ENCODE data around the gene OR2M3. TPM values are rescaled to one million over a fixed set of nuclear protein-coding genes. Genes with fewer than 3 reads are reported as not detected.
A peak's percentile ranks its signal among the peaks of the same experiment; 100 is the strongest.

OR2M3 gene
- polyA plus RNA-seq, 4 donors, result under 0.01 TPM; not detected in 3

DNA sequence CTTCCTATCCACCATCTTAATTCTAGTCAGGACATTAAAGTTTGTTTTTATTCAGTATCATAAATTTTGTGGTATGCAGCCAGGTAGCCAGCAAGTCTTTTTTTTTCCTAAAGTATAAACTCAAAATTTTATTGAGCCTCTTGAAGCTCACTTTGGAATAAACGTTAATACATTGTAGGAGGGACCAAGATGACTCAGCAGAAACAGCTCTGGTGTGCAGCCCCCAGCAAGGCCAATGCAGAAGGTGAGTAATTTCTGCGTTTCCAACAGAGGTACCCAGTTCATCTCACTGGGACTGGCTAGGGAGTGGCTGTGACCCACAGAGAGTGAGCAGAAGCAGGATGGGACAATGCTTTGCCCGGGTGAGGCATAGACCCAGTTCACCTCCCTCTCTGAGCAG lies 9.7 kb upstream of the OR2M3 start:
- no peak overlapping the region for H3K4me3 ChIP-seq (ENCODE audit: low read depth in 1 of 3, low read length in 3 of 3)
- H3K27me3 ChIP-seq (ENCODE audit: control insufficient read depth in 3 of 3, insufficient read depth in 3 of 3, low read length in 3 of 3), result no peaks in the 10 kb centered on the region
- FAIRE-seq (no peak), DNase-seq (no peak)
- H3K4me1 ChIP-seq (ENCODE audit: control insufficient read depth in 3 of 3, insufficient read depth in 2 of 3, low read depth in 1 of 3, low read length in 2 of 3), result no peaks in the 10 kb centered on the region
- H3K27ac ChIP-seq (ENCODE audit: low read depth in 1 of 3, low read length in 2 of 3), result no peak overlapping the region
- H3K36me3 ChIP-seq (ENCODE audit: control insufficient read depth in 3 of 3, insufficient read depth in 2 of 3, low read depth in 1 of 3, low read length in 3 of 3), result no peaks in the 10 kb centered on the region
- H3K9me3 ChIP-seq (ENCODE audit: control insufficient read depth in 2 of 2, insufficient read depth in 1 of 2, low read depth in 1 of 2, low read length in 1 of 2), result peaks cover 0 to 19% of the 10 kb centered on the region in 2 donors
- WGBS, 3 donors, result 50 to 78% (median 67%) methylated on average over 3 of the region's 3 CpGs

DNA sequence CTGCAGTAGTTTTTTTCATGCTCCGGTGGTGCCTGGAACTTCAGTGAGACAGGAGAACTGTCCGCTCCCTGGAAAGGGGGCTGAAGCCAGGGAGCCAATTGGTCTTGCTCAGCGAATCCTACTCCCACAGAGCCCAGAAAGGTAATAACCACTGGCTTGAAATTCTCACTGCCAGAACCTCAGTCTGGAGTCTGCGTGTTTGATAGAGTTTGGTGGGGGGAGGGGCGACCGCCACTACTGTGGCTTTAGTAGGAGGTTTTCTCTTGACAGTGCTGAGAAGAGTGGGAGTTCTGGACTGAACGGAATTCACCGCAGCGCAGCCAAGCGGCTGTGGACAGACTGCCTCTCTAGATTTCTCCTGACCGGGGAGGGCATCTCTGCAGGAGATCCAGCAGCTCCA lies 8.0 kb upstream of the OR2M3 start:
- Histone ChIP-seq H3K36me3 (ENCODE audit: control insufficient read depth in 3 of 3, insufficient read depth in 2 of 3, low read depth in 1 of 3, low read length in 3 of 3) (no peaks in the 10 kb centered on the region), H3K4me3 (ENCODE audit: low read depth in 1 of 3, low read length in 3 of 3) (no peak overlapping the region), H3K27me3 (ENCODE audit: control insufficient read depth in 3 of 3, insufficient read depth in 3 of 3, low read length in 3 of 3) (no peaks in the 10 kb centered on the region), H3K9me3 (ENCODE audit: control insufficient read depth in 2 of 2, insufficient read depth in 1 of 2, low read depth in 1 of 2, low read length in 1 of 2) (peaks cover 0 to 19% of the 10 kb centered on the region in 2 donors), H3K4me1 (ENCODE audit: control insufficient read depth in 3 of 3, insufficient read depth in 2 of 3, low read depth in 1 of 3, low read length in 2 of 3) (no peaks in the 10 kb centered on the region), H3K27ac (ENCODE audit: low read depth in 1 of 3, low read length in 2 of 3) (no peak overlapping the region)
- 49 to 58% (median 56%) methylated on average over 11 of the region's 11 CpGs for WGBS, 3 donors
- no peak for DNase-seq
- FAIRE-seq, result no peak

DNA sequence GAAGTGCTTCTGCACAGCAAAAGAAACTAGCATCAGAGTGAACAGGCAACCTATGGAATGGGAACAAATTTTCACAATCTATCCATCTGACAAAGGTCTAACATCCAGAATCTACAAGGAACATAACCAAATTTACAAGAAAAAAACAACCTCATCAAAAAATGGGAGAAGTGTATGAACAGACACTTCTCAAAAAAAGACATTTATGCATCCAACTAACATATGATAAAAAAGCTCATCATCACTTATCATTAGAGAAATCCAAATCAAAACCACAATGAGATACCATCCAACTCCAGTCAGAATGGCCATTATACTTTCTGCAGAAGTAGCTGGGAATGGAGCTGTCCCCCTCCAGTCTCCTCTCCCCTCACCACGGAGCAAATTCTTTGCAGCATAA lies 2.9 kb upstream of the OR2M3 start:
- FAIRE-seq (no peak), DNase-seq (no peak)
- no peak overlapping the region for H3K27ac ChIP-seq (ENCODE audit: low read depth in 1 of 3, low read length in 2 of 3)
- no peaks in the 10 kb centered on the region for H3K36me3 ChIP-seq (ENCODE audit: control insufficient read depth in 3 of 3, insufficient read depth in 2 of 3, low read depth in 1 of 3, low read length in 3 of 3)
- peaks cover 0 to 9% of the 10 kb centered on the region in 2 donors for H3K9me3 ChIP-seq (ENCODE audit: control insufficient read depth in 2 of 2, insufficient read depth in 1 of 2, low read depth in 1 of 2, low read length in 1 of 2)
- no peaks in the 10 kb centered on the region for H3K4me1 ChIP-seq (ENCODE audit: control insufficient read depth in 3 of 3, insufficient read depth in 2 of 3, low read depth in 1 of 3, low read length in 2 of 3)
- no peaks in the 10 kb centered on the region for H3K27me3 ChIP-seq (ENCODE audit: control insufficient read depth in 3 of 3, insufficient read depth in 3 of 3, low read length in 3 of 3)
- H3K4me3 ChIP-seq (ENCODE audit: low read depth in 1 of 3, low read length in 3 of 3), result no peak overlapping the region
- 63 to 72% (median 65%) methylated on average over 1 of the region's 1 CpG for WGBS, 3 donors

DNA sequence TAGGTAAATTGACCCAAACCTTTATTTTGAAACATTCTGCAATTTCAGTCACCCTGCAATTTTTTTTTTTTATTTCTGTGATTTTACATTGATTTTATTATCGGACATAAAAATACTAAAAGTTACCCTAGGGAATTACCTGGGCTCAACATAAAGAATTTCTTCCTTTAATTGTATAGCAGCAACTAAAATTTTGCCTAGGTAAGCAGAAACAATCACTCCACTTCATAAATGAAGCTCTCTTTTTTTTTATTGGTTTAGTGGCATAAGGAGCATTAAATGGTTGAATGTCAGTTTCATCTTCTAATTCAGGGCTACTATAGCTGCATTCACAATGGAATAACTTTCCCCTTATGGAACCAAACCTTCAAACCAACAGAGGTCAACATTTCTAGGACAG lies 18.8 kb downstream of the OR2M3 start:
- Histone ChIP-seq H3K36me3 (ENCODE audit: control insufficient read depth in 3 of 3, insufficient read depth in 2 of 3, low read depth in 1 of 3, low read length in 3 of 3) (no peaks in the 10 kb centered on the region), H3K27ac (ENCODE audit: low read depth in 1 of 3, low read length in 2 of 3) (no peak overlapping the region), H3K27me3 (ENCODE audit: control insufficient read depth in 3 of 3, insufficient read depth in 3 of 3, low read length in 3 of 3) (no peaks in the 10 kb centered on the region), H3K4me1 (ENCODE audit: control insufficient read depth in 3 of 3, insufficient read depth in 2 of 3, low read depth in 1 of 3, low read length in 2 of 3) (no peaks in the 10 kb centered on the region), H3K9me3 (ENCODE audit: control insufficient read depth in 2 of 2, insufficient read depth in 1 of 2, low read depth in 1 of 2, low read length in 1 of 2) (no peaks in the 10 kb centered on the region), H3K4me3 (ENCODE audit: low read depth in 1 of 3, low read length in 3 of 3) (no peak overlapping the region)
- 93 to 97% (median 93%) methylated on average over 1 of the region's 1 CpG for WGBS, 3 donors
- FAIRE-seq (no peak), DNase-seq (no peak)

DNA sequence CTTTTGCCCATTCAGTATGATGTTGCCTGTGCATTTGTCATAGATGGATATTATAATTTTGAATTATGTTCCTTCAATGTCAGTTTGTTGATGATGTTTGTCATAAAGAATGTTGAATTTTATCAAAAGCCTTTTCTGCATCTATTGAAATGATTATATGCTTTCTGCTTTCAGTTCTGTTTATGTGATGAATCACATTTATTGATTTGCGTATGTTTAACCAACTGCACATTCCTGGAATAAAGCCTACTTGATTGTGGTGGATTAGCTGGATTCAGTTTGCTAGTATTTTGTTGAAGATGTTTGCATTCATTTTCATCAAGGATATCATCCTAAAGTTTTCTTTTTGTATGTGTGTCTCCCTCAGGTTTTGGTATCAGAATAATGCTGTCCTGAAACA lies 28.5 kb downstream of the OR2M3 start:
- Histone ChIP-seq H3K4me1 (ENCODE audit: control insufficient read depth in 3 of 3, insufficient read depth in 2 of 3, low read depth in 1 of 3, low read length in 2 of 3) (no peaks in the 10 kb centered on the region), H3K9me3 (ENCODE audit: control insufficient read depth in 2 of 2, insufficient read depth in 1 of 2, low read depth in 1 of 2, low read length in 1 of 2) (peaks cover 0 to 19% of the 10 kb centered on the region in 2 donors), H3K27ac (ENCODE audit: low read depth in 1 of 3, low read length in 2 of 3) (no peak overlapping the region), H3K27me3 (ENCODE audit: control insufficient read depth in 3 of 3, insufficient read depth in 3 of 3, low read length in 3 of 3) (no peaks in the 10 kb centered on the region), H3K4me3 (ENCODE audit: low read depth in 1 of 3, low read length in 3 of 3) (no peak overlapping the region), H3K36me3 (ENCODE audit: control insufficient read depth in 3 of 3, insufficient read depth in 2 of 3, low read depth in 1 of 3, low read length in 3 of 3) (no peaks in the 10 kb centered on the region)
- no peak for FAIRE-seq
- 78 to 80% (median 79%) methylated on average over 1 of the region's 1 CpG for WGBS, 3 donors
- DNase-seq, result no peak

DNA sequence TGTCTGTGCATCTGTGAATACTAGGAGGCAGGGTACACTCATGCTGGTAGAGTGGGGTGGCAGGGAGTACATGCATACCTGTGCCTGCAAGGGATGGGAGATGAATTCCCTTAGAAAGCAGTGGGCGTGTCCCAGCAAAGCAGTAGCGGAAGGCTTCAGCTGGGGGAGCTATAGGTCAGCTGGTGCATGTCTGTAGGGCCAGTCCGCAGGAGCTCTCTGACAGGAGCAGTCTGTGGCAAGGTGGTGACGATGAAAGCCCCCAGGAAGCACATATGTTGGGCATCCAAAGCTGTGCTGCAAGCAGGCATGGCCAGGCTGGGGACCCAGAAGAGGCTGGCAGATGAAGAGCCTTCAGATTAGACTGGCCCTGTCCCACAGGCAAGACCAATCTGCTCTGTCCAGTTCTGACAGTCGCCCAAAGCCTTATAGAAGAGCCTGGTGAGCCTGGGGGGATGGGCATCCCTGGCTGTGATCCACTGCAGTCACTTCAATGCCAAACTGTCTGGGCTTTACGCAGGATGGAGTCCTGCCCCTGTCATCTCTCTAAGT lies 32.4 kb downstream of the OR2M3 start:
- DNase-seq (no peak), FAIRE-seq (no peak)
- 70 to 74% (median 70%) methylated on average over 6 of the region's 6 CpGs for WGBS, 3 donors

DNA sequence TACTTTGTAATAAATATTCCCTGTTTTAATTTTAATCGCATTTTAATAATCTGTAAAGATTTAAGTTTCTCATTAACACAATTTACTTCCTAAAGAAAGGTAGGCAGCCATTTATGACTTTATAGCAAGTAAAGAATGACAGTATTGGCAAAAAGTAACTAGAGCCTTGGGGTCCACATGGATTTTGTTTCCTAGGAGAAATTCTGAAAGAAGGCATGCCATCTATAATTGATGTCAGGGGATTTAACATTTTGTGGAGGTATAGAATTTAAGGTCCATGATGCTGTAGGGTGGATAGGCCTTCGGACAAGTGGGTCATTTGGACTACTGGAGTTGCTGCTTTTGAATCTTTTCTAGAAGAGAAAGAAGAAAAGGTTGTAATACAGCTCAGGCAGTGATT lies 34.1 kb downstream of the OR2M3 start, which contains the start of gene OR2M4:
Gene OR2M4 (plus strand): TSS at position 301 of the 400 bp plus-strand sequence. CDS start 7,512 bp downstream, outside the sequence.
- FAIRE-seq, result no peak
- no peaks in the 10 kb centered on the region for H3K27me3 ChIP-seq (ENCODE audit: control insufficient read depth in 3 of 3, insufficient read depth in 3 of 3, low read length in 3 of 3)
- no peak within 1 kb of the TSS for H3K27ac ChIP-seq (ENCODE audit: low read depth in 1 of 3, low read length in 2 of 3)
- no peaks in the 10 kb centered on the region for H3K4me1 ChIP-seq (ENCODE audit: control insufficient read depth in 3 of 3, insufficient read depth in 2 of 3, low read depth in 1 of 3, low read length in 2 of 3)
- WGBS, 3 donors, result 65 to 80% (median 73%) methylated on average over 2 of the region's 2 CpGs
- H3K9me3 ChIP-seq (ENCODE audit: control insufficient read depth in 2 of 2, insufficient read depth in 1 of 2, low read depth in 1 of 2, low read length in 1 of 2), result peaks cover 0 to 17% of the 10 kb centered on the region in 2 donors
- H3K36me3 ChIP-seq (ENCODE audit: control insufficient read depth in 3 of 3, insufficient read depth in 2 of 3, low read depth in 1 of 3, low read length in 3 of 3), result no peaks in the 10 kb centered on the region
- DNase-seq, result no peak
- no peak within 1 kb of the TSS for H3K4me3 ChIP-seq (ENCODE audit: low read depth in 1 of 3, low read length in 3 of 3)

More for the DNA sequence above, 32.4 kb downstream of the OR2M3 start:
- Histone ChIP-seq H3K4me1 (ENCODE audit: control insufficient read depth in 3 of 3, insufficient read depth in 2 of 3, low read depth in 1 of 3, low read length in 2 of 3) (no peaks in the 10 kb centered on the region), H3K4me3 (ENCODE audit: low read depth in 1 of 3, low read length in 3 of 3) (no peak overlapping the region), H3K9me3 (ENCODE audit: control insufficient read depth in 2 of 2, insufficient read depth in 1 of 2, low read depth in 1 of 2, low read length in 1 of 2) (peaks cover 0 to 17% of the 10 kb centered on the region in 2 donors), H3K27ac (ENCODE audit: low read depth in 1 of 3, low read length in 2 of 3) (no peak overlapping the region), H3K36me3 (ENCODE audit: control insufficient read depth in 3 of 3, insufficient read depth in 2 of 3, low read depth in 1 of 3, low read length in 3 of 3) (no peaks in the 10 kb centered on the region), H3K27me3 (ENCODE audit: control insufficient read depth in 3 of 3, insufficient read depth in 3 of 3, low read length in 3 of 3) (no peaks in the 10 kb centered on the region)

DNA sequence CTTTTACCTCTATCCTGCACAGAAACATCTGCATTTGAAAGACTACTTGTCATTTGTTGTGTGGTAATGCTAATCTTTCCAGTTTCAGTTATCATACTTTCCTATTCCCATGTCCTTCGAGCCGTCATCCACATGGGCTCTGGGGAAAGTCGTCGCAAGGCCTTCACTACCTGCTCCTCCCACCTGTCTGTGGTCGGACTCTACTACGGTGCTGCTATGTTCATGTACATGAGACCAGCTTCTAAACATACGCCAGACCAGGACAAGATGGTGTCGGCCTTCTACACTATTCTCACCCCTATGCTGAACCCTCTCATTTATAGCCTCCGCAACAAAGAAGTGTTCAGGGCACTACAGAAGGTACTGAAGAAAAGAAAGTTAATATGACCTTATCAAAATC lies 42.4 kb downstream of the OR2M3 start:
- H3K9me3 ChIP-seq (ENCODE audit: control insufficient read depth in 2 of 2, insufficient read depth in 1 of 2, low read depth in 1 of 2, low read length in 1 of 2), result peaks cover 0 to 3% of the 10 kb centered on the region in 2 donors
- no peaks in the 10 kb centered on the region for H3K36me3 ChIP-seq (ENCODE audit: control insufficient read depth in 3 of 3, insufficient read depth in 2 of 3, low read depth in 1 of 3, low read length in 3 of 3)
- no peak for FAIRE-seq
- H3K4me1 ChIP-seq (ENCODE audit: control insufficient read depth in 3 of 3, insufficient read depth in 2 of 3, low read depth in 1 of 3, low read length in 2 of 3), result no peaks in the 10 kb centered on the region
- no peak for DNase-seq
- H3K4me3 ChIP-seq (ENCODE audit: low read depth in 1 of 3, low read length in 3 of 3), result no peak overlapping the region
- no peaks in the 10 kb centered on the region for H3K27me3 ChIP-seq (ENCODE audit: control insufficient read depth in 3 of 3, insufficient read depth in 3 of 3, low read length in 3 of 3)
- 92 to 95% (median 92%) methylated on average over 9 of the region's 9 CpGs for WGBS, 3 donors
- no peak overlapping the region for H3K27ac ChIP-seq (ENCODE audit: low read depth in 1 of 3, low read length in 2 of 3)

DNA sequence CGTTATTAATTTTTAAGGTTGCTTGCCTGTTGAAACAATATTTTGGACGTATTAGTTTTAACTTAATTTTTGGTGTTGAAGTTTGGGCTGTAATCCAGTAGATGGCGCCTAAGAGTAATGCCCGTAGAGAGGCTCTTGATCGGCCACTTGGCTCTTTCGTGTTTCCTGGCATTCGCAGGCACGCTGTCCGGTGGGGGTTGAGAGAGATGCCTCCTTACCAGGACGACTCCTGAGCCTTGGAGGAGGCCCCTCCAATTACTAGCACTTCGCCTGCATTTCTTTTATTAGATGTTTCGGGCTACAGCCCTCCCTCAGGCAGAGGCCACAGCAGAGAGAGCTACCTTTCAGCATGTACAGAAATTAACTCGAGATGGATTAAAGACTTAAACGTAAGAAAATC lies 46.1 kb downstream of the OR2M3 start:
- H3K36me3 ChIP-seq (ENCODE audit: control insufficient read depth in 3 of 3, insufficient read depth in 2 of 3, low read depth in 1 of 3, low read length in 3 of 3), result no peaks in the 10 kb centered on the region
- no peaks in the 10 kb centered on the region for H3K4me1 ChIP-seq (ENCODE audit: control insufficient read depth in 3 of 3, insufficient read depth in 2 of 3, low read depth in 1 of 3, low read length in 2 of 3)
- H3K9me3 ChIP-seq (ENCODE audit: control insufficient read depth in 2 of 2, insufficient read depth in 1 of 2, low read depth in 1 of 2, low read length in 1 of 2), result peaks cover 0 to 3% of the 10 kb centered on the region in 2 donors
- DNase-seq (peak; percentile 0 to 2), FAIRE-seq (no peak)
- WGBS, 3 donors, result 13 to 41% (median 25%) methylated on average over 14 of the region's 14 CpGs
- H3K27me3 ChIP-seq (ENCODE audit: control insufficient read depth in 3 of 3, insufficient read depth in 3 of 3, low read length in 3 of 3), result no peaks in the 10 kb centered on the region
- no peak overlapping the region for H3K27ac ChIP-seq (ENCODE audit: low read depth in 1 of 3, low read length in 2 of 3)
- H3K4me3 ChIP-seq (ENCODE audit: low read depth in 1 of 3, low read length in 3 of 3), result no peak overlapping the region
